ENCODE data around the gene PRKACA.

The PRKACA gene

GRCh38 chr19:14122924-14123323 lies 5.4 kb upstream of the PRKACA start:
- no peak for TF ChIP-seq CTCF (IDR thresholded peaks at IDR 0.05; ENCODE audit: low read depth, low read length, missing control alignments)
- DNase-seq (ENCODE audit: extremely low read depth, low read depth) = no peak
- H3K4me3 ChIP-seq (replicated peaks; ENCODE audit: low read depth, low read length) = no peak overlapping the region

- TF ChIP-seq CTCF (IDR thresholded peaks at IDR 0.05; ENCODE audit: low read depth, low read length, missing control alignments) = no peak
- no peak overlapping the region for H3K4me3 ChIP-seq (replicated peaks; ENCODE audit: low read depth, low read length)
- no peak for DNase-seq (ENCODE audit: extremely low read depth, low read depth)
These were observed 2.9 kb upstream of the PRKACA start for GRCh38 chr19:14120497-14120780.

DNA sequence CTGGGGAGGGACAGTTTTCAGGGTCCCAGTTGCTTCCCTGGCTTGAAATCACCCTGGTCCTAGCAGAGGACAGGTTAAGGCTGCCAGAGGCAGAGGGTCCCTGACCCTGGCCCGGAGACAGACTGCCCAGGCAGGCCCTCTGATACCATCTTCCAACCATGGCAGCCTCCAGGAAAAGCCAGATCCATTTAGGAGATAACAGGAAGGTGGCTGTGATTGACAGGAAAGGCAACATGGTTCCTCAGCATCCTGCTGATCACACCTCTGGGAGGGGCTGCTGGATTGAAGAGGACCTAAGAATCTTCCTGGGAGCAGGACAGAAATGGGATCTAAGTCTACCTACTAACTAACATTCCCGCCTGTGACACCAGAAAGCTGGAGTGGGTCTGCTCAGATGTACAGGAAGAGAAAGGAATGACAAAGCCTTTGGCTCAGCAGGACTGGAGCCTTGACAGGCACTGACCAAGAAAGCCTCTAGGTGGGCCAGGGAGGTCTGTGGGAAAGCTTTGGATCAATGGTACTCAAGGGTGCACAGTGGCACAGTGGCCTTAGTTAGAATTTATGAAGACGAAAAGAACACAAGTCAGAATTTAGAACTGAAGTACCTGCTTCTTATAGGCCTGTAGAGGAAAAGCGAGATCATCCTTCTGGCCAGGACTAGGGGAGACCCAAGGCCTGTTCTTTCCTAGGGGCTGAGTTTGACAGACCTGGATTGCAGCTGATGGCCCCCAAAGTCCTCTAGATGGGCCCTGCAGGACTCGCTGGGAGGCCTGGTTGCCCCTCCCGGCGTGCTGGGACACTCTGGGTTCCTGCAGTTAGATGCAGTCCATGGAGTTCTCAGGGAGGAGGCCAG lies 2.3 kb upstream of the PRKACA start:
- no peak for DNase-seq (ENCODE audit: extremely low read depth, low read depth)
- H3K4me3 ChIP-seq (replicated peaks; ENCODE audit: low read depth, low read length) = no peak overlapping the region
- no peak for TF ChIP-seq CTCF (IDR thresholded peaks at IDR 0.05; ENCODE audit: low read depth, low read length, missing control alignments)

GRCh38 chr19:14119146-14119545 lies 1.6 kb upstream of the PRKACA start:
- TF ChIP-seq CTCF (IDR thresholded peaks at IDR 0.05; ENCODE audit: low read depth, low read length, missing control alignments) = no peak
- DNase-seq (ENCODE audit: extremely low read depth, low read depth) = no peak
- no peak overlapping the region for H3K4me3 ChIP-seq (replicated peaks; ENCODE audit: low read depth, low read length)

- TF ChIP-seq CTCF (IDR thresholded peaks at IDR 0.05; ENCODE audit: low read depth, low read length, missing control alignments) = no peak
- H3K4me3 ChIP-seq (replicated peaks; ENCODE audit: low read depth, low read length) = peak overlapping the region; percentile 38
- DNase-seq (ENCODE audit: extremely low read depth, low read depth) = no peak
These were observed 846 bp upstream of the PRKACA start for GRCh38 chr19:14118165-14119051.

GRCh38 chr19:14116918-14117578 lies 514 bp downstream of the PRKACA start:
- H3K4me3 ChIP-seq (replicated peaks; ENCODE audit: low read depth, low read length) = peak overlapping the region; percentile 62
- DNase-seq (ENCODE audit: extremely low read depth, low read depth) = no peak
- no peak for TF ChIP-seq CTCF (IDR thresholded peaks at IDR 0.05; ENCODE audit: low read depth, low read length, missing control alignments)

Data from HFF-Myc (cell line).